ENCODE data around the gene TTC39C. TPM values are rescaled to one million over a fixed set of nuclear protein-coding genes. Genes with fewer than 3 reads are reported as not detected.
"Not testable (repeated sequence)": the region's sequence is repeated elsewhere in the genome, so short reads cannot be mapped to it uniquely, and the experiment has no call there.

TTC39C gene
- total and polyA plus RNA-seq, 7 donors: 0.48 to 2.4 (median 1.2) TPM

GRCh38 chr18:24055878-24056277, 41.3 kb downstream of the TTC39C start:
- TF ChIP-seq CTCF (IDR thresholded peaks at IDR 0.05): no peak
- ATAC-seq (no peak), DNase-seq (no peak)
- no peak overlapping the region for H3K27ac ChIP-seq
- no peak overlapping the region for H3K4me3 ChIP-seq
- H3K27me3 ChIP-seq (ENCODE audit: insufficient read depth in 3 of 3, low read length in 2 of 3): peaks cover 0 to 2% (median 0%) of the 10 kb centered on the region in 3 donors
- no peaks in the 10 kb centered on the region for H3K9me3 ChIP-seq
- 24 to 51% (median 40%) methylated on average over 2 of the region's 2 CpGs for WGBS, 3 donors
- no peaks in the 10 kb centered on the region for H3K4me1 ChIP-seq
- intact Hi-C loops (cut with DNase I): loop anchor here in 1 of 2 donors (10.0 kb wide), 1 partner anchor 241 kb away; no protein-coding TSS in a partner anchor
- no peaks in the 10 kb centered on the region for H3K36me3 ChIP-seq (ENCODE audit: insufficient read depth in 1 of 2, low read depth in 1 of 2)

DNA sequence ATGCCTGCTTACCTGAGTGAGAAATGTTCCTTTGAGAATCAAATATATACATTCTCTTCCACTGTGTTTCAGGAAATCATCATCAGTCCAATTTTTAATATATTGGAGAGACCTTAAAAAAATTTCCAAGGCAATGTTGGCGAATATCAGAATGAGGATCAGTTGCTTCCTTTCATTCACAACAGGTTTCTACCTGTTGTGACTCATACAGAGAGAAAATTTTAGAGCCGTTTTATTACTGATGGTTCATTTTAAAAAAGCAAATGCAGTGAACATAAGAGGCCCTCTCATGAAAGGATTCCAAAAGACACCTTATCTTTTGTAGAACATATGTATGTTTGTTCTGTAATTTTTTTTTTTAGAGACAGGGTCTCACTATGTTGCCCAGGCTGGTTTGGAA, 42.0 kb downstream of the TTC39C start:
- peaks cover 0 to 2% (median 0%) of the 10 kb centered on the region in 3 donors for H3K27me3 ChIP-seq (ENCODE audit: insufficient read depth in 3 of 3, low read length in 2 of 3)
- H3K4me3 ChIP-seq: no peak overlapping the region
- no peak for ATAC-seq
- no peaks in the 10 kb centered on the region for H3K4me1 ChIP-seq
- H3K27ac ChIP-seq: no peak overlapping the region
- H3K9me3 ChIP-seq: no peaks in the 10 kb centered on the region
- no peaks in the 10 kb centered on the region for H3K36me3 ChIP-seq (ENCODE audit: insufficient read depth in 1 of 2, low read depth in 1 of 2)
- TF ChIP-seq CTCF (IDR thresholded peaks at IDR 0.05): no peak
- 73 to 80% (median 79%) methylated on average over 2 of the region's 2 CpGs for WGBS, 3 donors
- intact Hi-C loops (cut with DNase I): loop anchor here in 1 of 2 donors (10.0 kb wide), 1 partner anchor 242 kb away; no protein-coding TSS in a partner anchor
- no peak for DNase-seq

GRCh38 chr18:24057804-24058203, 43.2 kb downstream of the TTC39C start:
- ATAC-seq: no peak

DNA sequence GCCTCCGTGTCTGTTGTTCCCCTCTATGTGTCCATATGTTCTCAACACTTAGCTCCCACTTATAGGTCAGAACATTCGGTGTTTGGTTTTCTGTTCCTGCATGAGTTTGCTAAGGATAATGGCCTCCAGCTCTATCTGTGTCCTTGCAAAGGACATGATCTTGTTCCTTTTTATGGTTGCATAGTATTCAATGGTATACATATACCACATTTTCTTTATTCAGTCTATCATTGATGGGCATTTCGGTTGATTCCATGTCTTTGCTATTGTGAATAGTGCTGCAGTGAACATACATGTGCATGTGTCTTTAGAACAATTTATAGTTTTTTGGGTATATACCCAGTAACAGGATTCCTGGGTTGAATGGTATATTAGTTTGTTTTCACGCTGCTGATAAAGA, 44.8 kb downstream of the TTC39C start:
- not testable (repeated sequence) for H3K36me3 ChIP-seq (ENCODE audit: insufficient read depth in 1 of 2, low read depth in 1 of 2); H3K4me3 ChIP-seq; H3K9me3 ChIP-seq; DNase-seq; H3K4me1 ChIP-seq; ATAC-seq; H3K27me3 ChIP-seq (ENCODE audit: insufficient read depth in 3 of 3, low read length in 2 of 3); H3K27ac ChIP-seq
- WGBS, 3 donors: 91 to 96% (median 95%) methylated on average over 4 of the region's 4 CpGs
- intact Hi-C loops (cut with DNase I): loop anchor here in 1 of 2 donors (10.0 kb wide), 1 partner anchor 245 kb away; no protein-coding TSS in a partner anchor

More at GRCh38 chr18:24057804-24058203, 43.2 kb downstream of the TTC39C start:
- H3K36me3 ChIP-seq (ENCODE audit: insufficient read depth in 1 of 2, low read depth in 1 of 2): no peaks in the 10 kb centered on the region
- no peaks in the 10 kb centered on the region for H3K4me1 ChIP-seq
- intact Hi-C loops (cut with DNase I): loop anchor here in 1 of 2 donors (10.0 kb wide), 1 partner anchor 243 kb away; no protein-coding TSS in a partner anchor
- TF ChIP-seq CTCF (IDR thresholded peaks at IDR 0.05): no peak
- DNase-seq: no peak
- H3K9me3 ChIP-seq: no peaks in the 10 kb centered on the region
- H3K27ac ChIP-seq: no peak overlapping the region
- 90 to 95% (median 92%) methylated on average over 1 of the region's 1 CpG for WGBS, 3 donors
- no peak overlapping the region for H3K4me3 ChIP-seq
- H3K27me3 ChIP-seq (ENCODE audit: insufficient read depth in 3 of 3, low read length in 2 of 3): no peaks in the 10 kb centered on the region

DNA sequence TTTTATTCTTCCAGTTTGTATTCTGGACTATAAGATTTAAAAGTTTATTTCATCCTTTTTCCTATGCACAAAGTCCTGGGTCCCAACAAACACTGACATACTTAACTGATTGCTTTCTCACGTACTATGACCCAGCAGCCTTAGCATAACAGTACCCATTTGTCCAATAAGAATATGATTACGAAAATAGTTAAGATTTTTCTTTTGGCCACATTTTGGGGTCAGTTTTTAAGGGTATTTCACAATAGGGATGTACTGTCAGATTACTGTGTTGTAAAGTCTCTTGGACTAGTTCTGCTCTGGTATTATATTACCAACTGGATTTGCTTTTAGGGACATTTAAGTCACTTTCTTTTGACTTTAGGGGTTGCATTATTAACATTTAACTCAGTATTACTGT, 46.1 kb downstream of the TTC39C start:
- no peaks in the 10 kb centered on the region for H3K9me3 ChIP-seq
- H3K4me1 ChIP-seq: no peaks in the 10 kb centered on the region
- WGBS, 3 donors: 46 to 61% (median 50%) methylated on average over 2 of the region's 2 CpGs
- H3K27me3 ChIP-seq (ENCODE audit: insufficient read depth in 3 of 3, low read length in 2 of 3): no peaks in the 10 kb centered on the region
- H3K27ac ChIP-seq: no peak overlapping the region
- ATAC-seq (peak in 1 of 4 donors; percentile 19), DNase-seq (no peak)
- intact Hi-C loops (cut with DNase I): no loop called here
- no peak overlapping the region for H3K4me3 ChIP-seq
- no peak for TF ChIP-seq CTCF (IDR thresholded peaks at IDR 0.05)
- no peaks in the 10 kb centered on the region for H3K36me3 ChIP-seq (ENCODE audit: insufficient read depth in 1 of 2, low read depth in 1 of 2)
